Cardiac fibroblast (primary cell): ENCODE results near the gene ANXA1.
A peak's percentile ranks its signal among the peaks of the same experiment; 100 is the strongest.

Experiments used
- DNase-seq, 2 donors: peaks; one replicate each; pipeline versions ENCODE4 v3.0.0 to v3.0.0-alpha.2; 2010; ENCODE audit warnings: low read depth in 2 of 2
- H3K4me3 ChIP-seq, 2 donors: replicated peaks in 1 of 2; 1 replicate in 1 of 2; 2 replicates in 1 of 2; pipeline ENCODE4 v1.5.1; 2011; ENCODE audit warnings: low read depth in 2 of 2, low read length in 2 of 2, mild to moderate bottlenecking in 2 of 2, moderate library complexity in 1 of 2
- TF ChIP-seq, protein P1 (sequence below): IDR thresholded peaks from one replicate; pipeline ENCODE4 v1.5.1; 2011; ENCODE audit warnings: low read depth, mild to moderate bottlenecking, low read length, inconsistent platforms

The ANXA1 gene

DNA sequence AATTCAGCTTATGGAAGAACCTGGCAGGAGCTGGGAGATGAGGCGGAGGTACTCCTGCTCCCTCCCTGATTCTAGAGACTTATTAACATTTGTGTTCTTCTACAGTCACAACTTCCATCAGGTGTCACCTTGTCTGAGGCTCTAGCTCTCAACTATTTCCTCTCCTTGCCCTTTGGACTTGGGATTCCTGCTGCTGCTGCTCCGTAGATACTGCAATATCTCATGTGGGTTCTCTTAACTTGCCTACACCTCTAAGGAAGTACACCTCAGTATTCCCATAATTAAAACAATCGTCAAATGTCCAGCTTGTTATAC lies 21.2 kb downstream of the ANXA1 start:
- DNase-seq = no peak
- TF ChIP-seq, protein P1, sequence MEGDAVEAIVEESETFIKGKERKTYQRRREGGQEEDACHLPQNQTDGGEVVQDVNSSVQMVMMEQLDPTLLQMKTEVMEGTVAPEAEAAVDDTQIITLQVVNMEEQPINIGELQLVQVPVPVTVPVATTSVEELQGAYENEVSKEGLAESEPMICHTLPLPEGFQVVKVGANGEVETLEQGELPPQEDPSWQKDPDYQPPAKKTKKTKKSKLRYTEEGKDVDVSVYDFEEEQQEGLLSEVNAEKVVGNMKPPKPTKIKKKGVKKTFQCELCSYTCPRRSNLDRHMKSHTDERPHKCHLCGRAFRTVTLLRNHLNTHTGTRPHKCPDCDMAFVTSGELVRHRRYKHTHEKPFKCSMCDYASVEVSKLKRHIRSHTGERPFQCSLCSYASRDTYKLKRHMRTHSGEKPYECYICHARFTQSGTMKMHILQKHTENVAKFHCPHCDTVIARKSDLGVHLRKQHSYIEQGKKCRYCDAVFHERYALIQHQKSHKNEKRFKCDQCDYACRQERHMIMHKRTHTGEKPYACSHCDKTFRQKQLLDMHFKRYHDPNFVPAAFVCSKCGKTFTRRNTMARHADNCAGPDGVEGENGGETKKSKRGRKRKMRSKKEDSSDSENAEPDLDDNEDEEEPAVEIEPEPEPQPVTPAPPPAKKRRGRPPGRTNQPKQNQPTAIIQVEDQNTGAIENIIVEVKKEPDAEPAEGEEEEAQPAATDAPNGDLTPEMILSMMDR = no peak
- no peak overlapping the region for H3K4me3 ChIP-seq

DNA sequence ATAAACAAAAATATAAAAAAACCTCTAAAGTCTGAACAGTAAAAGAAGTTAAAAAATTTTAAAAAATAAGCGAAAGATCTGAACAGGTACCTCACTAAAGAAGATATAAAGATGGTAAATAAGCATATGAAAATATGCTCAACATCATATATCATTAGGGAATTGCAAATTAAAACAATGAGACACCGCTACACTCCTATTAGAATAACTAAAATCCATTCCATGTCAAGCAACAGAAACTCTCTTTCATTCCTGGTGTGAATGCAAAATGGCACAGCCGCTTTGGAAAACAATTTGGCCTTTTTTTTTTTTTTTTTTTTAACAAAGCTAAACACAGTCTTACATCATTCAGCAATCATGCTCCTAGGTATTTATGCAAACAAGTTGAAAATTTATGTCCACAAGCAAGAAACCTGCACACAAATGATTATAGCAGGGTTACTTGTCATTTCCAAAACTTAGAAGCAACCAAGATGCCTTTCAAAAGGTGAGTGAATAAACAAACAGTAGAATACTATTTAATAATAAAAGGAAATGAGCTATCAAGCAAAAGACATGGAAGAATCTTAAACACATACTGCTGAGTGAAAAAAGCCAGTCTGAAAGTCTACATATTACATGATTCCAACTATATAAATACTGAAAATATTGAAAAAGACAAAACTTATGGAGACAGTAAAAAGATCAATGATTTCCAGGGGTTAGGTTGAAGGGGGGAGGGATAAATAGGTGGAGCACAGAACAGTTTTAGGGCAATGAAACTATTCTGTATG lies 22.1 kb downstream of the ANXA1 start:
- DNase-seq = no peak
- TF ChIP-seq, protein P1 = no peak

GRCh38 chr9:73174330-73174980 lies 22.8 kb downstream of the ANXA1 start:
- no peak overlapping the region for H3K4me3 ChIP-seq
- no peak for DNase-seq
- TF ChIP-seq, protein P1 = no peak

More for the DNA sequence above, 22.1 kb downstream of the ANXA1 start:
- no peak overlapping the region for H3K4me3 ChIP-seq

- DNase-seq = peak in 1 of 2 donors; percentile 52
- H3K4me3 ChIP-seq = no peak overlapping the region
- TF ChIP-seq, protein P1 = no peak
Observed at GRCh38 chr9:73176450-73176875, 24.8 kb downstream of the ANXA1 start.

- DNase-seq = no peak
- TF ChIP-seq, protein P1 = no peak
- no peak overlapping the region for H3K4me3 ChIP-seq
Observed at GRCh38 chr9:73178044-73178443, 26.4 kb downstream of the ANXA1 start.

DNA sequence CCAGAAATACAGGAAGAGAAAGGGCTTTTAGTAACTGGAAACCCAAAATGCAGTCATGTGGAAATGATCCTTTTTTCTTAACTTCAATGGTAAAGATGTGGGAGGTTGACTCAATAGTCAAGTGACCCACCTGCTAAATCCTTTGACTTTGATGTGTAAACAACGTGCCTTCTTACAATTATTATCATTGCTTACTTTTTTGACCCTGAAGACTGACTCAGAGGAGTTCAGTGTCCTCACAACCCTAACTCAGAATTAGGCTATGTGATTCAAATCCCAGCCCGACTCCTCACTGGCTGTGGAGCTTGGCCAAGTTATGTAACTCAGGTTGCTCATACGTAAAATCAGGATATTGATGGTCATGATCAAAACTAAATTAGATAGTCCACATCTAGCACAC lies 27.9 kb downstream of the ANXA1 start:
- H3K4me3 ChIP-seq = no peak overlapping the region
- DNase-seq = peak in 1 of 2 donors; percentile 57
- TF ChIP-seq, protein P1 = no peak
